SK-N-SH treated with all-trans-retinoic acid at 6 μM for 48 hours (cell line): ENCODE results near the gene OR8U1.

ENCODE experiments used
- ATAC-seq: fragments of 200-7000 bp; cut with Tn5 transposase; 3 replicates; pipeline ENCODE4 v1.9.1; 2020; ENCODE audit warnings: mild to moderate bottlenecking, moderate library complexity
- ARNTL ChIP-seq: fragments of 450-650 bp; formaldehyde crosslinking; IDR thresholded peaks from 2 replicates; pipeline ENCODE4 v1.5.0; 2020; ENCODE audit warnings: low read depth, mild to moderate bottlenecking, moderate library complexity, borderline replicate concordance
- BACH2 ChIP-seq: fragments of 250-450 bp; sonication (Bioruptor Pico); IDR thresholded peaks from 2 replicates; pipeline ENCODE4 v1.9.0; 2021; ENCODE audit warnings: mild to moderate bottlenecking, borderline replicate concordance
- CREB5 ChIP-seq: fragments of 250-450 bp; sonication (Bioruptor Pico); IDR thresholded peaks from 2 replicates; pipeline ENCODE4 v1.5.1; 2020; ENCODE audit warnings: low read depth, mild to moderate bottlenecking, moderate library complexity
- CSDC2 ChIP-seq: fragments of 250-450 bp; sonication (Bioruptor Pico); IDR thresholded peaks from 2 replicates; pipeline ENCODE4 v1.5.0; 2020; ENCODE audit warnings: mild to moderate bottlenecking, moderate library complexity
- ESRRG ChIP-seq: fragments of 250-450 bp; sonication (Bioruptor Pico); IDR thresholded peaks from 2 replicates; pipeline ENCODE4 v1.6.1; 2021; ENCODE audit warnings: mild to moderate bottlenecking
- GLIS3 ChIP-seq: fragments of 250-450 bp; sonication (Bioruptor Pico); IDR thresholded peaks from 2 replicates; pipeline ENCODE4 v1.5.0; 2020; ENCODE audit warnings: mild to moderate bottlenecking, moderate library complexity
- ISL1 ChIP-seq: fragments of 250-450 bp; sonication (Bioruptor Pico); IDR thresholded peaks from 2 replicates; pipeline ENCODE4 v2.1.2; 2022; ENCODE audit warnings: mild to moderate bottlenecking, moderate library complexity
- OSR1 ChIP-seq: fragments of 250-450 bp; sonication (Bioruptor Pico); IDR thresholded peaks from 2 replicates; pipeline ENCODE4 v1.8.0; 2022; ENCODE audit warnings: moderate library complexity, mild to moderate bottlenecking, inconsistent platforms
- POU6F1 ChIP-seq: fragments of 250-450 bp; sonication (Bioruptor Pico); IDR thresholded peaks from 2 replicates; pipeline ENCODE4 v1.8.0; 2021; ENCODE audit warnings: low read depth, mild to moderate bottlenecking, moderate library complexity, borderline replicate concordance
- PPARA ChIP-seq: fragments of 250-450 bp; sonication (Bioruptor Pico); IDR thresholded peaks from 2 replicates; pipeline ENCODE4 v1.5.0; 2020; ENCODE audit warnings: mild to moderate bottlenecking, borderline replicate concordance
- RARB ChIP-seq: fragments of 250-450 bp; sonication (Bioruptor Pico); IDR thresholded peaks from 2 replicates; pipeline ENCODE4 v1.8.0; 2021; ENCODE audit warnings: mild to moderate bottlenecking, moderate library complexity
- SNAI2 ChIP-seq: fragments of 250-450 bp; sonication (Bioruptor Pico); IDR thresholded peaks from 2 replicates; pipeline ENCODE4 v1.5.0; 2020; ENCODE audit warnings: mild to moderate bottlenecking, moderate library complexity
- TCF4 ChIP-seq: fragments of 250-450 bp; sonication (Bioruptor Pico); IDR thresholded peaks from 2 replicates; pipeline ENCODE4 v1.8.0; 2021; ENCODE audit warnings: mild to moderate bottlenecking, moderate library complexity, borderline replicate concordance
- ZC3H10 ChIP-seq: fragments of 250-450 bp; sonication (Bioruptor Pico); IDR thresholded peaks from 2 replicates; pipeline ENCODE4 v1.5.1; 2021; ENCODE audit warnings: mild to moderate bottlenecking, moderate library complexity
- ZFP3 ChIP-seq: fragments of 250-450 bp; sonication (Bioruptor Pico); IDR thresholded peaks from 2 replicates; pipeline ENCODE4 v1.5.0; 2020; ENCODE audit warnings: mild to moderate bottlenecking, moderate library complexity
- ZFP30 ChIP-seq: fragments of 450-650 bp; formaldehyde crosslinking; IDR thresholded peaks from 2 replicates; pipeline ENCODE4 v1.5.0; 2022; ENCODE audit warnings: mild to moderate bottlenecking, moderate library complexity
- ZNF565 ChIP-seq: fragments of 450-650 bp; formaldehyde crosslinking; conservative IDR thresholded peaks from 2 replicates; pipeline ENCODE4 v1.5.0; 2020; ENCODE audit warnings: low read depth, mild to moderate bottlenecking, moderate library complexity
- ZNF70 ChIP-seq: fragments of 450-650 bp; formaldehyde crosslinking; IDR thresholded peaks from 2 replicates; pipeline ENCODE4 v1.5.0; 2020; ENCODE audit warnings: mild to moderate bottlenecking, moderate library complexity
- ZNF8 ChIP-seq: fragments of 450-650 bp; formaldehyde crosslinking; IDR thresholded peaks from 2 replicates; pipeline ENCODE4 v1.5.0; 2020; ENCODE audit warnings: mild to moderate bottlenecking, moderate library complexity
- TF ChIP-seq, protein P1 (sequence below): fragments of 250-450 bp; sonication (Bioruptor Pico); IDR thresholded peaks from 2 replicates; pipeline ENCODE4 v1.8.0; 2020; ENCODE audit warnings: mild to moderate bottlenecking, moderate library complexity, borderline replicate concordance
- TF ChIP-seq, protein P2 (sequence below): fragments of 250-450 bp; sonication (Bioruptor Pico); IDR thresholded peaks from 2 replicates; pipeline ENCODE4 v1.5.1; 2021; ENCODE audit warnings: mild to moderate bottlenecking, moderate library complexity
- TF ChIP-seq, protein P3 (sequence below): fragments of 250-450 bp; sonication (Bioruptor Pico); IDR thresholded peaks from 2 replicates; pipeline ENCODE4 v1.5.0; 2020; ENCODE audit warnings: mild to moderate bottlenecking, moderate library complexity

OR8U1 gene

DNA sequence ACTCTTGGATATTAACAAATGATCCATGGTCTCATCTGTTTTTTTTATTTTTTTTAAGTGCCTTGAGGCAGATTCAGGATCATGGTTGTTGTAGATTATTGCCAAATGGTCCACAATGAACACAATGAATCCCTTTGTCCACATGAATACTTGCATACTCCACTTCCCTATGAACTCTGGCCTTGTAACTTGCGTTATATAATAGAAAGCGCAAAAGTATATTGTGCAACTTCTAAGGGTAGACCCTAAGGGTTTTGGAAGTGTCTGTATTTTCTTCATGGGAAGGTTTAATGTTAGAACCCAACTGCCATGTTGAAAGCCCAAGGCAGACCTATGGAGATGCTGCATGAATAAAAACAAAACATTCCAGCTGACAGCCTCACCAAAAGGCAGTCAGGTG, 29.0 kb downstream of the OR8U1 start:
- TF ChIP-seq BACH2 (no peak), ZFP3 (CRISPR knock-in tag) (no peak), SNAI2 (CRISPR knock-in tag) (no peak), ZC3H10 (CRISPR knock-in tag) (no peak), ZFP30 (no peak), ARNTL (CRISPR knock-in tag) (no peak), ESRRG (no peak)
- TF ChIP-seq, protein P1, sequence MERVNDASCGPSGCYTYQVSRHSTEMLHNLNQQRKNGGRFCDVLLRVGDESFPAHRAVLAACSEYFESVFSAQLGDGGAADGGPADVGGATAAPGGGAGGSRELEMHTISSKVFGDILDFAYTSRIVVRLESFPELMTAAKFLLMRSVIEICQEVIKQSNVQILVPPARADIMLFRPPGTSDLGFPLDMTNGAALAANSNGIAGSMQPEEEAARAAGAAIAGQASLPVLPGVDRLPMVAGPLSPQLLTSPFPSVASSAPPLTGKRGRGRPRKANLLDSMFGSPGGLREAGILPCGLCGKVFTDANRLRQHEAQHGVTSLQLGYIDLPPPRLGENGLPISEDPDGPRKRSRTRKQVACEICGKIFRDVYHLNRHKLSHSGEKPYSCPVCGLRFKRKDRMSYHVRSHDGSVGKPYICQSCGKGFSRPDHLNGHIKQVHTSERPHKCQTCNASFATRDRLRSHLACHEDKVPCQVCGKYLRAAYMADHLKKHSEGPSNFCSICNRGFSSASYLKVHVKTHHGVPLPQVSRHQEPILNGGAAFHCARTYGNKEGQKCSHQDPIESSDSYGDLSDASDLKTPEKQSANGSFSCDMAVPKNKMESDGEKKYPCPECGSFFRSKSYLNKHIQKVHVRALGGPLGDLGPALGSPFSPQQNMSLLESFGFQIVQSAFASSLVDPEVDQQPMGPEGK (CRISPR knock-in tag): no peak
- TF ChIP-seq, protein P2, sequence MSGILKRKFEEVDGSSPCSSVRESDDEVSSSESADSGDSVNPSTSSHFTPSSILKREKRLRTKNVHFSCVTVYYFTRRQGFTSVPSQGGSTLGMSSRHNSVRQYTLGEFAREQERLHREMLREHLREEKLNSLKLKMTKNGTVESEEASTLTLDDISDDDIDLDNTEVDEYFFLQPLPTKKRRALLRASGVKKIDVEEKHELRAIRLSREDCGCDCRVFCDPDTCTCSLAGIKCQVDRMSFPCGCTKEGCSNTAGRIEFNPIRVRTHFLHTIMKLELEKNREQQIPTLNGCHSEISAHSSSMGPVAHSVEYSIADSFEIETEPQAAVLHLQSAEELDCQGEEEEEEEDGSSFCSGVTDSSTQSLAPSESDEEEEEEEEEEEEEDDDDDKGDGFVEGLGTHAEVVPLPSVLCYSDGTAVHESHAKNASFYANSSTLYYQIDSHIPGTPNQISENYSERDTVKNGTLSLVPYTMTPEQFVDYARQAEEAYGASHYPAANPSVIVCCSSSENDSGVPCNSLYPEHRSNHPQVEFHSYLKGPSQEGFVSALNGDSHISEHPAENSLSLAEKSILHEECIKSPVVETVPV (CRISPR knock-in tag): no peak
- TF ChIP-seq, protein P3, sequence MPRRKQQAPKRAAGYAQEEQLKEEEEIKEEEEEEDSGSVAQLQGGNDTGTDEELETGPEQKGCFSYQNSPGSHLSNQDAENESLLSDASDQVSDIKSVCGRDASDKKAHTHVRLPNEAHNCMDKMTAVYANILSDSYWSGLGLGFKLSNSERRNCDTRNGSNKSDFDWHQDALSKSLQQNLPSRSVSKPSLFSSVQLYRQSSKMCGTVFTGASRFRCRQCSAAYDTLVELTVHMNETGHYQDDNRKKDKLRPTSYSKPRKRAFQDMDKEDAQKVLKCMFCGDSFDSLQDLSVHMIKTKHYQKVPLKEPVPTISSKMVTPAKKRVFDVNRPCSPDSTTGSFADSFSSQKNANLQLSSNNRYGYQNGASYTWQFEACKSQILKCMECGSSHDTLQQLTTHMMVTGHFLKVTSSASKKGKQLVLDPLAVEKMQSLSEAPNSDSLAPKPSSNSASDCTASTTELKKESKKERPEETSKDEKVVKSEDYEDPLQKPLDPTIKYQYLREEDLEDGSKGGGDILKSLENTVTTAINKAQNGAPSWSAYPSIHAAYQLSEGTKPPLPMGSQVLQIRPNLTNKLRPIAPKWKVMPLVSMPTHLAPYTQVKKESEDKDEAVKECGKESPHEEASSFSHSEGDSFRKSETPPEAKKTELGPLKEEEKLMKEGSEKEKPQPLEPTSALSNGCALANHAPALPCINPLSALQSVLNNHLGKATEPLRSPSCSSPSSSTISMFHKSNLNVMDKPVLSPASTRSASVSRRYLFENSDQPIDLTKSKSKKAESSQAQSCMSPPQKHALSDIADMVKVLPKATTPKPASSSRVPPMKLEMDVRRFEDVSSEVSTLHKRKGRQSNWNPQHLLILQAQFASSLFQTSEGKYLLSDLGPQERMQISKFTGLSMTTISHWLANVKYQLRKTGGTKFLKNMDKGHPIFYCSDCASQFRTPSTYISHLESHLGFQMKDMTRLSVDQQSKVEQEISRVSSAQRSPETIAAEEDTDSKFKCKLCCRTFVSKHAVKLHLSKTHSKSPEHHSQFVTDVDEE: no peak
- ATAC-seq: no peak

GRCh38 chr11:56410801-56411200, 35.4 kb downstream of the OR8U1 start:
- ATAC-seq: no peak
- TF ChIP-seq ZNF8 (CRISPR knock-in tag) (no peak), OSR1 (CRISPR knock-in tag) (no peak), CREB5 (CRISPR knock-in tag) (no peak), CSDC2 (CRISPR knock-in tag) (no peak), ZFP3 (CRISPR knock-in tag) (no peak), ISL1 (CRISPR knock-in tag) (no peak), ZNF565 (CRISPR knock-in tag) (no peak), TCF4 (CRISPR knock-in tag) (no peak), SNAI2 (CRISPR knock-in tag) (no peak), ZNF70 (CRISPR knock-in tag) (no peak), GLIS3 (CRISPR knock-in tag) (no peak), POU6F1 (CRISPR knock-in tag) (no peak), BACH2 (no peak), ESRRG (no peak), PPARA (no peak), RARB (CRISPR knock-in tag) (no peak)
- TF ChIP-seq, protein P3: no peak
- TF ChIP-seq, all 23 proteins: peak for 0
